PC-3 (cell line): ENCODE measurements around the gene LILRA2. TPM values are rescaled to one million over a fixed set of nuclear protein-coding genes. Genes with fewer than 3 reads are reported as not detected.

ENCODE experiments used
- ATAC-seq: fragments of 200-7000 bp; cut with Tn5 transposase; 2 replicates; pipeline ENCODE4 v1.9.1; 2020; ENCODE audit warnings: mild to moderate bottlenecking, moderate library complexity
- BruUV-seq: library from RNA; stranded (reverse); fragments of 400-500 nt; replicated peaks from 2 replicates; lab custom pipeline; 2021; lab: Mats Ljungman, UMichigan
- CTCF ChIA-PET: fragments of 300-600 bp; sonication (Branson Sonifier 250); formaldehyde crosslinking; loops from one replicate; lab custom pipeline; 2022; ENCODE audit warnings: antibody characterized with exemption; lab: Charles Lee
- POLR2A ChIA-PET: fragments of 300-600 bp; sonication (Branson Sonifier 250); formaldehyde crosslinking; loops from one replicate; lab custom pipeline; 2022; ENCODE audit warnings: antibody characterized with exemption; ENCODE audit not compliant: unreplicated experiment; lab: Charles Lee
- DNase-seq: peaks from one replicate; pipeline ENCODE4 v3.0.0-alpha.2; 2015
- H2AFZ ChIP-seq: fragments of 300-600 bp; sonication (generic); 2 replicates; pipeline ENCODE4 v1.6.0; 2016; ENCODE audit warnings: antibody characterized with exemption, low read length
- H3F3A ChIP-seq: fragments of 300-600 bp; sonication (generic); one replicate; pipeline ENCODE4 v1.6.0; 2017; ENCODE audit warnings: antibody characterized with exemption, low read length, control low read depth, mild to moderate bottlenecking; ENCODE audit not compliant: unreplicated experiment
- H3K27ac ChIP-seq: fragments of 300-600 bp; sonication (generic); 2 replicates; pipeline ENCODE4 v1.5.1; 2016; ENCODE audit warnings: mild to moderate bottlenecking, low read length
- H3K27me3 ChIP-seq: fragments of 300-600 bp; sonication (generic); 2 replicates; pipeline ENCODE4 v1.6.1; 2016; ENCODE audit warnings: low read length, mixed read lengths
- H3K36me3 ChIP-seq: fragments of 300-600 bp; sonication (generic); 2 replicates; pipeline ENCODE4 v1.6.1; 2016; ENCODE audit warnings: low read depth, mixed run types, low read length, mixed read lengths
- H3K4me1 ChIP-seq: fragments of 300-600 bp; sonication (generic); 2 replicates; pipeline ENCODE4 v1.5.1; 2016; ENCODE audit warnings: low read length; ENCODE audit not compliant: insufficient read depth
- H3K4me2 ChIP-seq: fragments of 300-600 bp; sonication (generic); 2 replicates; pipeline ENCODE4 v1.6.0; 2016; ENCODE audit warnings: low read length
- H3K4me3 ChIP-seq: fragments of 300-600 bp; sonication (generic); 2 replicates; pipeline ENCODE4 v1.5.1; 2016; ENCODE audit warnings: mild to moderate bottlenecking, low read length, mixed read lengths
- H3K79me2 ChIP-seq: fragments of 300-600 bp; sonication (generic); 2 replicates; pipeline ENCODE4 v1.6.1; 2017; ENCODE audit warnings: low read length, mixed read lengths
- H3K9ac ChIP-seq: fragments of 300-600 bp; sonication (generic); 2 replicates; pipeline ENCODE4 v1.6.0; 2016; ENCODE audit warnings: mild to moderate bottlenecking, low read length
- H3K9me2 ChIP-seq: fragments of 300-600 bp; sonication (generic); replicated peaks from 2 replicates; pipeline ENCODE4 v1.6.1; 2016; ENCODE audit warnings: mixed run types, low read length, mixed read lengths
- H3K9me3 ChIP-seq: fragments of 300-600 bp; sonication (generic); 2 replicates; pipeline ENCODE4 v1.6.1; 2016; ENCODE audit warnings: low read length, mixed read lengths
- H4K20me1 ChIP-seq: fragments of 300-600 bp; sonication (generic); 2 replicates; pipeline ENCODE4 v1.6.1; 2016; ENCODE audit warnings: low read length, mixed read lengths
- EZH2 ChIP-seq: fragments of 300-600 bp; sonication (generic); IDR thresholded peaks from one replicate; pipeline ENCODE4 v1.6.1; 2017; ENCODE audit warnings: antibody characterized with exemption, mild to moderate bottlenecking, low read length; ENCODE audit not compliant: unreplicated experiment
- EZH2phosphoT487 ChIP-seq: fragments of 300-600 bp; sonication (generic); IDR thresholded peaks from 2 replicates; pipeline ENCODE4 v1.6.1; 2018; ENCODE audit warnings: mild to moderate bottlenecking, antibody characterized with exemption, low read length, borderline replicate concordance
- intact Hi-C: fragments of 100-400 bp; cut with micrococcal nuclease; formaldehyde crosslinking; loops from 2 replicates; pipeline ENCODE4 v1.9.0; 2023
- total RNA-seq: library from RNA; depleted of rRNA; stranded (reverse); fragments of >200 nt; gene quantifications from 2 replicates; pipeline ENCODE4 v1.2.3, GENCODE V29; 2014
- TF ChIP-seq, protein P1 (sequence below): fragments of 300-600 bp; sonication (generic); conservative IDR thresholded peaks from 2 replicates; pipeline ENCODE4 v1.5.1; 2017; ENCODE audit warnings: antibody characterized with exemption, low read depth, mild to moderate bottlenecking, low read length

The LILRA2 gene
- total RNA-seq, 1 experiment from 2014 or later = not detected

DNA sequence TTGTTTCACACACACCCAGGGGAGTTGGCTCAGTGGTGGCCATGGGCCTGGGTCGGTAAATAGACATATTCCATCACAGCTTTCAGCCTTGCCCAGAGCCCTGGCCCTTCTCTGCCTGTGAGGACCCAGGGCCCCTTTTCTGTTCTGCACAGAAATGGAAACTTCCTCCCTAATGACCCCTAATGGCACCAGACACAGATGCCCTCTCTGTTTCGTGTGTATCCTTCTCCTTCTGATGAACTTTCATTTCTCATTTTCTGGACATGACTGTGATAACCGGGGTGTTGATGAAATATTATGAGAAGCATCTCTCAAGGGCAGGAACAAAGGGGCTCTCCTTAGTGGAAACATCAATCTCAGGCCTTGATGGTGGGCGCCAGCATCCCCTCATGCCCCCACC is 32.6 kb downstream of the LILRA2 start:
- Histone ChIP-seq H3K36me3 (no peaks in the 10 kb centered on the region), H3K4me3 (no peak overlapping the region), H4K20me1 (no peaks in the 10 kb centered on the region), H3F3A (no peaks in the 10 kb centered on the region), H3K4me2 (no peak overlapping the region), H3K9me3 (no peaks in the 10 kb centered on the region), H3K4me1 (no peaks in the 10 kb centered on the region), H3K27me3 (peaks cover 95% of the 10 kb centered on the region), H3K27ac (no peak overlapping the region), H3K79me2 (no peaks in the 10 kb centered on the region), H3K9ac (no peak overlapping the region), H2AFZ (no peak overlapping the region), H3K9me2 (no peaks in the 10 kb centered on the region)
- intact Hi-C loops = no loop called here
- ChIA-PET POLR2A (no interaction called here), CTCF (no interaction called here)
- BruUV-seq = no TSS peak
- TF ChIP-seq EZH2phosphoT487 (no peak), EZH2 (no peak)
- TF ChIP-seq, protein P1, sequence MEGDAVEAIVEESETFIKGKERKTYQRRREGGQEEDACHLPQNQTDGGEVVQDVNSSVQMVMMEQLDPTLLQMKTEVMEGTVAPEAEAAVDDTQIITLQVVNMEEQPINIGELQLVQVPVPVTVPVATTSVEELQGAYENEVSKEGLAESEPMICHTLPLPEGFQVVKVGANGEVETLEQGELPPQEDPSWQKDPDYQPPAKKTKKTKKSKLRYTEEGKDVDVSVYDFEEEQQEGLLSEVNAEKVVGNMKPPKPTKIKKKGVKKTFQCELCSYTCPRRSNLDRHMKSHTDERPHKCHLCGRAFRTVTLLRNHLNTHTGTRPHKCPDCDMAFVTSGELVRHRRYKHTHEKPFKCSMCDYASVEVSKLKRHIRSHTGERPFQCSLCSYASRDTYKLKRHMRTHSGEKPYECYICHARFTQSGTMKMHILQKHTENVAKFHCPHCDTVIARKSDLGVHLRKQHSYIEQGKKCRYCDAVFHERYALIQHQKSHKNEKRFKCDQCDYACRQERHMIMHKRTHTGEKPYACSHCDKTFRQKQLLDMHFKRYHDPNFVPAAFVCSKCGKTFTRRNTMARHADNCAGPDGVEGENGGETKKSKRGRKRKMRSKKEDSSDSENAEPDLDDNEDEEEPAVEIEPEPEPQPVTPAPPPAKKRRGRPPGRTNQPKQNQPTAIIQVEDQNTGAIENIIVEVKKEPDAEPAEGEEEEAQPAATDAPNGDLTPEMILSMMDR = no peak
- ATAC-seq = no peak
- DNase-seq = no peak

DNA sequence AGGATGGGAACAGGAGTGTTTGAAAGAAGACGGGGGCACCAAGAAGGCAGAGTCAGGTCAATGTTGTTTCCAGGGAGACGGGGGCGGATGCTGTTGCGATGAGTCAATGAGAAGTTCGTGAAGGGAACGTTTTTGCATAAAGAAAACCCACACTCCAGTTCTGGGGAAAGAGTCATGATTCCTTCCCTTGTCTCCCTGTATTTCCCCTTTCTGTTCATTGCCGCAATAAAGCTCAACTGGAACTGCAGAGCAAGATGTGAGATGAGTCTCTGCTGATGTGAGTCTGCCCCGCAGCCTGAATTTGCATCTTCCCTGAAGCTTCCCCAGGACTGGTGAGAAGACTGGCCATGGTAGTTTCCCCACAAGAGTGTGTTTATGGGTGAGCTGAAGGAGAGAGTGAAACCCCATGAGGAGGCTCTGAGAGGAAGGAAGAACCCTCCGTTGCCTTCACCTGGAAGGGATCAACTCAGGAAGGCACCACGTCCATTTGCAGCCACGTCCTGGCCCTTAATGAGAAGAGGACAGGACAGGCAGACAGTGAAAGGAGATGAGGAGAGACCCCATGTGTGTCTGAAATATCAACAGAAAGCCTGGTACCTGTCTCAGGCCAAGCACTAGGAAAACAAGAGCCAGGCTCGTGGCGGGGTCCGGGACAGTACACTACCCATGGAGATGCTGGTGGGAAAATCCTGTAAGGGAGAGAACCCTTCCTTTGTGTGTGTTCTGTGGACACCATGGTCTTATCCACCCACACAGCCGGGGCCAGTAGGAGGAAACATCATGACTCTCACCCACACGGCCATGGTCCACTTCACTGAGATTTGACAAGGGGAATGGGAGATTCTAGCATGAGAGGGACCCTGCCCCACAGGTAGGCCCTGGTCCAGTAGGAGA is 33.5 kb downstream of the LILRA2 start:
- H3K9me2 ChIP-seq = no peaks in the 10 kb centered on the region
- H3K4me3 ChIP-seq = no peak overlapping the region
- H3K9ac ChIP-seq = no peak overlapping the region
- no peak overlapping the region for H3K27ac ChIP-seq
- no peaks in the 10 kb centered on the region for H3K4me1 ChIP-seq
- ATAC-seq (no peak), DNase-seq (no peak)
- no TSS peak for BruUV-seq
- H4K20me1 ChIP-seq = no peaks in the 10 kb centered on the region
- no peaks in the 10 kb centered on the region for H3F3A ChIP-seq
- intact Hi-C loops = no loop called here
- H3K4me2 ChIP-seq = no peak overlapping the region
- H3K36me3 ChIP-seq = no peaks in the 10 kb centered on the region
- no peaks in the 10 kb centered on the region for H3K79me2 ChIP-seq
- TF ChIP-seq EZH2 = no peak
- no peak for TF ChIP-seq EZH2phosphoT487
- TF ChIP-seq, protein P1 = no peak
- H3K27me3 ChIP-seq = peaks cover 93% of the 10 kb centered on the region
- POLR2A ChIA-PET = no interaction called here
- H3K9me3 ChIP-seq = no peaks in the 10 kb centered on the region
- CTCF ChIA-PET = no interaction called here
- no peak overlapping the region for H2AFZ ChIP-seq

DNA sequence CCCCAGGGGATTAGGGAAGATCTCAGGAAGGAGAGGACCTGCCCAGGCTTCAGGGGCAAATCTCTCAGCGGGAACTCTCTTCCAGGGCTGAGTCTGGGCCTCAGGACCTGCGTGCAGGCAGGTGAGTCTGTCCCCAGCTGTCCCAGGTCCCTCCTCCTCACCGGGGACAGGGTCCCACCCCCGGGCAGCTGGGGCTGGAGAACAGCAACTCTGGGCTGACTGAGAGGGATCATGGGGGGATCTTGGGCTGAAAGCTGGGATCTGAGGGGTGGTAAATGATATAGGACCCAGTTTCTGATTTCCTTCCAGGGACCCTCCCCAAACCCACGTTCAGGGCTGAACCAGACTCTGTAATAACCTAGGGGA is 34.2 kb downstream of the LILRA2 start:
- ChIA-PET CTCF (no interaction called here), POLR2A (no interaction called here)
- no peak overlapping the region for H3K4me3 ChIP-seq
- H3K9ac ChIP-seq = no peak overlapping the region
- peaks cover 87% of the 10 kb centered on the region for H3K27me3 ChIP-seq
- H4K20me1 ChIP-seq = no peaks in the 10 kb centered on the region
- no peaks in the 10 kb centered on the region for H3K79me2 ChIP-seq
- ATAC-seq (no peak), DNase-seq (no peak)
- intact Hi-C loops = no loop called here
- H3K4me1 ChIP-seq = no peaks in the 10 kb centered on the region
- H3K27ac ChIP-seq = no peak overlapping the region
- H3K9me3 ChIP-seq = no peaks in the 10 kb centered on the region
- H3F3A ChIP-seq = no peaks in the 10 kb centered on the region
- no peaks in the 10 kb centered on the region for H3K36me3 ChIP-seq
- H3K9me2 ChIP-seq = no peaks in the 10 kb centered on the region
- no peak overlapping the region for H2AFZ ChIP-seq
- no TSS peak for BruUV-seq
- no peak overlapping the region for H3K4me2 ChIP-seq
- TF ChIP-seq EZH2 (no peak), EZH2phosphoT487 (no peak)
- TF ChIP-seq, protein P1 = no peak
